Central memory CD8-positive, alpha-beta T cell (primary cell): ENCODE results near the gene DMPK.

Experiments
- ATAC-seq: fragments of 150-1000 bp; cut with Tn5 transposase; replicated peaks from 2 replicates; pipeline ENCODE4 v1.10.0; 2022; ENCODE audit warnings: mild to moderate bottlenecking, moderate FRiP score, moderate number of reproducible peaks; ENCODE audit not compliant: poor library complexity, severe bottlenecking; ENCODE audit errors: extremely low read depth
- DNase-seq, 2 donors: peaks; one replicate each; pipeline ENCODE4 v3.0.0; 2021; ENCODE audit warnings: low spot score in 2 of 2
- H3K27ac Mint-ChIP-seq: one replicate; pipeline ENCODE4 v1.8.0; 2022; ENCODE audit warnings: low read depth, mild to moderate bottlenecking, moderate library complexity, mixed read lengths
- H3K27me3 Mint-ChIP-seq: one replicate; pipeline ENCODE4 v1.8.0; 2022; ENCODE audit warnings: mixed read lengths
- H3K36me3 Mint-ChIP-seq: one replicate; pipeline ENCODE4 v1.8.0; 2022; ENCODE audit warnings: mild to moderate bottlenecking, moderate library complexity, mixed read lengths; ENCODE audit not compliant: insufficient read depth
- H3K4me1 Mint-ChIP-seq: one replicate; pipeline ENCODE4 v1.8.0; 2022; ENCODE audit warnings: mixed read lengths
- H3K4me3 Mint-ChIP-seq: one replicate; pipeline ENCODE4 v1.8.0; 2022; ENCODE audit warnings: mild to moderate bottlenecking, moderate library complexity, mixed read lengths
- H3K9me3 Mint-ChIP-seq: one replicate; pipeline ENCODE4 v1.8.0; 2022; ENCODE audit warnings: mixed read lengths

The DMPK gene

DNA sequence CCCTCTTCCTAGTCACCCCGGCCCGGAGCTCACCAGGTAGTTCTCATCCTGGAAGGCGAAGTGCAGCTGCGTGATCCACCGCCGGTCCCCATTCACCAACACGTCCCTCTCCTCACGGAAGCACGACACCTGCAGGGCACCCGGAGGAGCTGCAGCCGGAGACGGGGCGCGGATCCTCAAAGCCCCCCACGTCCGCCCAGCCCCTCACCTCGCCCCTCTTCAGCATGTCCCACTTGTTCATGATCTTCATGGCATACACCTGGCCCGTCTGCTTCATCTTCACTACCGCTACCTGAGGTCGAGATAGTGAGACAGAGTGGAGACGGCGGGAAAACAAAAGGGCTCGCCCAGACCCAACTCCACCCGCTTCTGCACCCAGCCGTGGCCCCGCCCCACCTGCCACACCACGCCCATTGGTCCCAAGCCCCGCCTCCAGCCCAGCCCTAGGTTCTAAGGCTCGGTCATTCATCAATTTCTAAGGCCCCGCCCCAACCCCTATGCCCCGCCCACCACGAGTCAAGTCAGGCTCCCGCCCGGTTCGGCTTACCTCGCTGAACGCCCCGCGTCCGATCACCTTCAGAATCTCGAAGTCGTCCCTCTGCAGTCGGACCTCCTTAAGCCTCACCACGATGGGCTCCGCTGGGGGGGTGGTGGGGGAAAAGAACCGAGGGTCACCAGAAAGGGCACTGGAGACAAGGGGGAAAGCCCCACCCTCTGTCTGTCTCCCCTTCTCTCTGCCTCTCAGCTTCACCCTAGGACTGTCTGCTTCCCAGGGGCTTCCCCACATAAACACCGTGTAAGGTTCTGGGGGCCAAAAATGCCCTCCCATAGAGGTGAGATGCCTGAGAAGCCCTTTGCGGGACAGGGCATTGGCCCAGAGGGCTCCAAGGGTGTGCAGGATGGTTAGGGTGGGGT lies 2.8 kb downstream of the DMPK start:
- ATAC-seq (peak; percentile 79), DNase-seq (peak; percentile 68 to 76)
- Mint-ChIP-seq H3K4me1 (peaks cover 27% of the 10 kb centered on the region), H3K4me3 (peak overlapping the region; percentile 72), H3K27ac (peak overlapping the region; percentile 36), H3K36me3 (peaks cover 7% of the 10 kb centered on the region), H3K27me3 (peaks cover 9% of the 10 kb centered on the region), H3K9me3 (no peaks in the 10 kb centered on the region)

DNA sequence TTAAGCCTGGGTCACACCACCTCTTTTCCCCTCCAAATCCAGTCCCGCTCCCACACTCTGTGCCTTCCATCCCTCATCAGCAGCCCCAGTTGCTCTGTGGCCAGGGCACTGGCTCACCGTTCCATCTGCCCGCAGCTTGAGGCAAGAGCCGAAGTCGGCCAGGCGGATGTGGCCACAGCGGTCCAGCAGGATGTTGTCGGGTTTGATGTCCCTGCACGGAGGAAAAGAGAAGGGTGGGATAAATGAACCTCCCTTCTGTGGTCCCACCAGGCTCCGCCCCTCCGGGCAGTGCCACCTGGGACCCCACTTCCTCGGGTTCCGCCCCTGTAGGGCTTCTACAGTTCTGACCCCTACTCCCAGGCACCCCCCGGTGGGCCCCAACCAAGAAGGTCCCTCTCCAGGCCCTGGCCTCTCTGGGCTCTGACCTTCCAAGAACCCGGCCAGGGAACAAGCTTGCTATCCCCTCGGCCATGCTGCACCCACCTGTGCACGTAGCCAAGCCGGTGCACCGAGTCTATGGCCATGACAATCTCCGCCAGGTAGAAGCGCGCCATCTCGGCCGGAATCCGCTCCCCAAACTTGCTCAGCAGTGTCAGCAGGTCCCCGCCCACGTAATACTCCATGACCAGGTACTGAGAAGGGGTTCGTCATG lies 4.2 kb downstream of the DMPK start:
- Mint-ChIP-seq H3K4me1 (peaks cover 27% of the 10 kb centered on the region), H3K27me3 (peaks cover 9% of the 10 kb centered on the region), H3K4me3 (no peak overlapping the region), H3K36me3 (peaks cover 6% of the 10 kb centered on the region), H3K27ac (no peak overlapping the region), H3K9me3 (no peaks in the 10 kb centered on the region)
- DNase-seq (no peak), ATAC-seq (no peak)

DNA sequence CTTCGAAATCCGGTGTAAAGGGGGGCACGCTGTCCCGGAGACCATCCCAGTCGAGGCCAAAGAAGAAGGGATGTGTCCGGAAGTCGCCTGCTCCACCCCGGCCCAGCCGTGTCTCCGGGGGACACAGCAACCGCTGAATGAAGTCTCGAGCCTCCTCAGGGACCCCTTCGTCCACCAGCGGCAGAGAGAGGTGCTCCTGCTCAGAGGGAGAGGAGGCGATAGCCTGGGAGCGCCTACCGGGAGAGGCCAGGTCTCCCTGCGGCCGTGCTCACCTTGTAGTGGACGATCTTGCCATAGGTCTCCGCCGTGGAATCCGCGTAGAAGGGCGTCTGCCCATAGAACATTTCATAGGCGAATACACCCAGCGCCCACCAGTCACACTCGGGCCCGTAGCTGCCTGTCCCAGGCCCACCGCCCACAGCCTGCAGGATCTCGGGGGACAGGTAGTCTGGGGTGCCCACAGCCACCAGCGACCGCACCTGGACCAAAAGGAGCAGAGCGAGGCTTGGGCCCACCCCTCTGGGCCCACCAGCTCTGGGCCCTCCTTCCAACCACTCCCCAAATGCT lies 4.8 kb downstream of the DMPK start:
- H3K4me1 Mint-ChIP-seq: peaks cover 27% of the 10 kb centered on the region
- no peak overlapping the region for H3K27ac Mint-ChIP-seq
- H3K4me3 Mint-ChIP-seq: no peak overlapping the region
- H3K9me3 Mint-ChIP-seq: no peaks in the 10 kb centered on the region
- no peak for DNase-seq
- peaks cover 9% of the 10 kb centered on the region for H3K27me3 Mint-ChIP-seq
- peaks cover 10% of the 10 kb centered on the region for H3K36me3 Mint-ChIP-seq
- ATAC-seq: no peak

DNA sequence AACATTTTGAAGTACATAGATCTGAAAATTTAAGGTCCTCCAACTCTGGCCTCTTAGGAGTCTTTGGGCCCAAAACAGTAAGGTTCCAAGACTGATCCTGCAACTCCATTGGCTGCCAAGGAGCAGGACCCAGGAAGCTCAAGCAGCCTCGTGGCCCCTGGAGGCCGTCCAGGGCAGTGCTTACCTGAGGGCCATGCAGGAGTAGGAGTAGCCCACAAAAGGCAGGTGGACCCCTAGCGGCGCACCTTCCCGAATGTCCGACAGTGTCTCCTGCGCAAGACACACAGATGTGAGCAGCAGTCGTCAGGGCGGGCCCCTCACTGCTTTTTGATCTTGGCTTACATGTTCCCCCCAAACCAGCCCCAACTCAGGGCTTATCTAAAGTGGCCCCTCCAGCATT lies 7.5 kb downstream of the DMPK start:
- H3K9me3 Mint-ChIP-seq: no peaks in the 10 kb centered on the region
- no peak overlapping the region for H3K4me3 Mint-ChIP-seq
- no peak overlapping the region for H3K27ac Mint-ChIP-seq
- ATAC-seq (no peak), DNase-seq (no peak)
- H3K4me1 Mint-ChIP-seq: peaks cover 29% of the 10 kb centered on the region
- peaks cover 18% of the 10 kb centered on the region for H3K36me3 Mint-ChIP-seq
- peaks cover 9% of the 10 kb centered on the region for H3K27me3 Mint-ChIP-seq

DNA sequence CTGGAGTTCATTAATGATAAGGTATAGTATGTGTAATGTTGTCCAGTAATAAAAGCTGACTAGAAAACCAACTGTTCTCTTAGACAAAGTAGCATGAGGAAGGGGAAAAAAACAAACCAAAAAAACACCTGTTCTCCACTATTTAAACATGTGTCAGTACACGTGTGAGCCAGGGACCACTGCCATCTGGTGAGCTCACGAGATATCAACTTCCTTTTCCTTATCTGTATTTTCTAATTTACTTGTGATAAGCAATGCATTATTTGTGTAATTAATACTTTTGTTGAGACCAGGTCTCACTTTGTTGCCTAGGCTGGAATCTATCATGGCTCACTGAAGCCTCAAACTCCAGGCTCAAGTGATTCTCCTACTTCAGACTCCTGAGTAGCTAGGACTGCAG lies 8.9 kb downstream of the DMPK start:
- H3K4me3 Mint-ChIP-seq: no peak overlapping the region
- peaks cover 24% of the 10 kb centered on the region for H3K4me1 Mint-ChIP-seq
- no peaks in the 10 kb centered on the region for H3K27me3 Mint-ChIP-seq
- H3K9me3 Mint-ChIP-seq: no peaks in the 10 kb centered on the region
- peaks cover 28% of the 10 kb centered on the region for H3K36me3 Mint-ChIP-seq
- no peak for ATAC-seq
- DNase-seq: no peak
- no peak overlapping the region for H3K27ac Mint-ChIP-seq

DNA sequence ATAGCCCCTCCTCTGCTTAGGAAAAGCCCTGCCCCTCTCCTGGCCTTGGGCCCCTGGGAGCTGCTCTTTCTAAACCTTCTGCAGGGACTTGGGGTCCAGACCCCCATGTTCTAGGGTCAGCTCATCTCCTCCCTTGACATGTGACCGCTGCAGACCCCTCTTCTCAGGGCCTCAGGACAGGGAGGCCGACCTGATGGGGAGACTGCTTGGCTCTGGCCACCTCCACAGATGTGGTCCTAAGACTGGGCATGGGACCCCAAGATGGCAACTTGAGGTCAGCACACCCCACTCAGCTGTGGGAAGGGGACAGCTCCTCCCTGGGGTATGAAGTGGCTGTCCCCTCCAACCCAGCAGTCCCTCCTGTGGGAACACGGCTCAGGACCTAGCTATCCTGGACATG lies 9.4 kb downstream of the DMPK start:
- no peak overlapping the region for H3K4me3 Mint-ChIP-seq
- H3K4me1 Mint-ChIP-seq: peaks cover 23% of the 10 kb centered on the region
- no peaks in the 10 kb centered on the region for H3K27me3 Mint-ChIP-seq
- no peaks in the 10 kb centered on the region for H3K9me3 Mint-ChIP-seq
- peaks cover 28% of the 10 kb centered on the region for H3K36me3 Mint-ChIP-seq
- ATAC-seq (no peak), DNase-seq (no peak)
- no peak overlapping the region for H3K27ac Mint-ChIP-seq

DNA sequence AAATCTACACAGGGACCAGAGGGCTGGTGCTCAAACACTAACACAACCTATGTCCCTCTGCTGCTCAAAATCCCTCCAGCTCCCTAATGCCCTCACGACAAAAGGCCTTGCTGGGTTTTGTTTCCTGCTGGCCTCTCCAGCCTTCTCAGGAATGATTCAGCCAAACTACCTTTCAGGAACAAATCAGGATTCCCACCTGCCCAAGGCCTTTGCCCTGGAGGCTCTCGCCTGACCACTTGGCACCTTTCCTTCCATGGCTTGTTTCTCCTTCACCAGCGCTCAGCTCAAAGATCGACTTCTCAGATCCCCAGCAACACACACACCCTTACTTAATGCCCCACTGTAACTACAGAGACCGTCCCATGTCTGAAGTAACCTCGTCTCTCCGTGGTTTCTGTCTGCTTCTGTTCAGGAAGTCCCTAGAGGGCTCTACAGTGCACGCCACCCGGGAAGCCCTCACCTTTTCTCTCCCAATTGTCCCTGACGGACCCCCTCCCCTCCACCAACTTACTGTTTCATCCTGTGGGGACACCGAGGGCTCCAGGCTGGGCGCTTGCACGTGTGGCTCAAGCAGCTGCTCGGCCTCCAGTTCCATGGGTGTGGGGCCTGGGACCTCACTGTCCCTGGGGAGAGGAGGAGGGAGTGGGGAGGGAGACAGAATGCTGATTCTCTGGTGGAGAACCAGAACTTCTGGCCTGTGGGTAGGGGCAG lies 10.0 kb downstream of the DMPK start:
- Mint-ChIP-seq H3K4me1 (peaks cover 23% of the 10 kb centered on the region), H3K27me3 (no peaks in the 10 kb centered on the region), H3K4me3 (no peak overlapping the region), H3K27ac (peak overlapping the region; percentile 48), H3K9me3 (no peaks in the 10 kb centered on the region), H3K36me3 (peaks cover 29% of the 10 kb centered on the region)
- DNase-seq (no peak), ATAC-seq (no peak)

DNA sequence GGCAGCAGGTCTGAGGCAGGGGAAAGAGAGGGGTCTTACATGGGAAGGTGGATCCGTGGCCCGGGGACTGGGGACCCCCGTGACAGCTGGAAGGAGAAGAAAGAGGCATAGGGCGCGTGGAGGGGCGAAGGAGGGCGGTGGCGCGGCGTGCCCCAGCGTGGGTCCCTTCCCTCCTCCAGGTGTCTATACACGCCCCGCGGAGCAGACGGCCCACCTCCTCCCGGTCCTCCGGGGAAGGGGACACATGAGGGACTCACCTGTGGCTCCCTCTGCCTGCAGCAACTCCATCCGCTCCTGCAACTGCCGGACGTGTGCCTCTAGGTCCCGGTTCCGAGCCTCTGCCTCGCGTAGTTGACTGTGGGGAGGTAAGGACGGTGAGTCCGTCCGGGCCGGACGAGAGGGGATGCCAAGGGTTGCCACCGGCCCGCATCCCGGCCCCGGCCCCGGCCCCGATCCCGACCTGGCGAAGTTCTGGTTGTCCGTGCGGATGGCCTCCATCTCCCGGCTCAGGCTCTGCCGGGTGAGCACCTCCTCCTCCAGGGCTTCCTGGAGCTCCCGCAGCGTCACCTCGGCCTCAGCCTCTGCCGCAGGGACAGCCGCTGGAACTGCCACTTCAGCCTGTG lies 10.9 kb downstream of the DMPK start:
- DNase-seq (no peak), ATAC-seq (no peak)
- H3K4me3 Mint-ChIP-seq: peak overlapping the region; percentile 86
- H3K27ac Mint-ChIP-seq: no peak overlapping the region
- H3K36me3 Mint-ChIP-seq: peaks cover 31% of the 10 kb centered on the region
- peaks cover 23% of the 10 kb centered on the region for H3K4me1 Mint-ChIP-seq
- H3K27me3 Mint-ChIP-seq: no peaks in the 10 kb centered on the region
- no peaks in the 10 kb centered on the region for H3K9me3 Mint-ChIP-seq

DNA sequence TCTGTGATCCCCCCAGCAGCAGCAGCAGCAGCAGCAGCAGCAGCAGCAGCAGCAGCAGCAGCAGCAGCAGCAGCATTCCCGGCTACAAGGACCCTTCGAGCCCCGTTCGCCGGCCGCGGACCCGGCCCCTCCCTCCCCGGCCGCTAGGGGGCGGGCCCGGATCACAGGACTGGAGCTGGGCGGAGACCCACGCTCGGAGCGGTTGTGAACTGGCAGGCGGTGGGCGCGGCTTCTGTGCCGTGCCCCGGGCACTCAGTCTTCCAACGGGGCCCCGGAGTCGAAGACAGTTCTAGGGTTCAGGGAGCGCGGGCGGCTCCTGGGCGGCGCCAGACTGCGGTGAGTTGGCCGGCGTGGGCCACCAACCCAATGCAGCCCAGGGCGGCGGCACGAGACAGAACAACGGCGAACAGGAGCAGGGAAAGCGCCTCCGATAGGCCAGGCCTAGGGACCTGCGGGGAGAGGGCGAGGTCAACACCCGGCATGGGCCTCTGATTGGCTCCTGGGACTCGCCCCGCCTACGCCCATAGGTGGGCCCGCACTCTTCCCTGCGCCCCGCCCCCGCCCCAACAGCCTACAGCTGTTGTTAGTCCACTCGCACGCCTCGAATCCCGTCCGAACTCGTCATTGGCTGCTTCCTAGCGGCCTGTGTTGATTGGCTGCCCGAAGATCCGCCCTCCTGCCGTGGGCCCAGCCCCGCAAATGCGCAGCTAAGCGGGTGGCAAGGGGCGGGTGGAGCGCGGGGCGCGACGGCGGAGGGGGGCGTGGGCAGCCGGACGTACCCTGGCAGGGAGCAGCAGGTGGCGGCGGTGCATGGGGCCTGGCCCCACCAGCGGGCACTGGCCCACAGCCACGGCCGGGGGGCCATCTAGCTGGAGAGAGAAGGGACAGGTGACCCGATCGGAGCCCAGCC lies 11.8 kb downstream of the DMPK start:
- Mint-ChIP-seq H3K27ac (peak overlapping the region; percentile 79), H3K4me1 (peaks cover 23% of the 10 kb centered on the region), H3K36me3 (peaks cover 31% of the 10 kb centered on the region), H3K4me3 (peak overlapping the region; percentile 86), H3K9me3 (no peaks in the 10 kb centered on the region), H3K27me3 (no peaks in the 10 kb centered on the region)
- ATAC-seq (peak; percentile 75), DNase-seq (peak; percentile 85 to 87)

DNA sequence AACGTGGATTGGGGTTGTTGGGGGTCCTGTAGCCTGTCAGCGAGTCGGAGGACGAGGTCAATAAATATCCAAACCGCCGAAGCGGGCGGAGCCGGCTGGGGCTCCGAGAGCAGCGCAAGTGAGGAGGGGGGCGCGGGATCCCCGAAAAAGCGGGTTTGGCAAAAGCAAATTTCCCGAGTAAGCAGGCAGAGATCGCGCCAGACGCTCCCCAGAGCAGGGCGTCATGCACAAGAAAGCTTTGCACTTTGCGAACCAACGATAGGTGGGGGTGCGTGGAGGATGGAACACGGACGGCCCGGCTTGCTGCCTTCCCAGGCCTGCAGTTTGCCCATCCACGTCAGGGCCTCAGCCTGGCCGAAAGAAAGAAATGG lies 12.5 kb downstream of the DMPK start:
- H3K4me3 Mint-ChIP-seq: peak overlapping the region; percentile 86
- ATAC-seq (peak; percentile 68), DNase-seq (peak; percentile 62 to 71)
- peaks cover 4% of the 10 kb centered on the region for H3K27me3 Mint-ChIP-seq
- H3K4me1 Mint-ChIP-seq: peaks cover 23% of the 10 kb centered on the region
- peak overlapping the region; percentile 79 for H3K27ac Mint-ChIP-seq
- H3K9me3 Mint-ChIP-seq: no peaks in the 10 kb centered on the region
- H3K36me3 Mint-ChIP-seq: peaks cover 30% of the 10 kb centered on the region

DNA sequence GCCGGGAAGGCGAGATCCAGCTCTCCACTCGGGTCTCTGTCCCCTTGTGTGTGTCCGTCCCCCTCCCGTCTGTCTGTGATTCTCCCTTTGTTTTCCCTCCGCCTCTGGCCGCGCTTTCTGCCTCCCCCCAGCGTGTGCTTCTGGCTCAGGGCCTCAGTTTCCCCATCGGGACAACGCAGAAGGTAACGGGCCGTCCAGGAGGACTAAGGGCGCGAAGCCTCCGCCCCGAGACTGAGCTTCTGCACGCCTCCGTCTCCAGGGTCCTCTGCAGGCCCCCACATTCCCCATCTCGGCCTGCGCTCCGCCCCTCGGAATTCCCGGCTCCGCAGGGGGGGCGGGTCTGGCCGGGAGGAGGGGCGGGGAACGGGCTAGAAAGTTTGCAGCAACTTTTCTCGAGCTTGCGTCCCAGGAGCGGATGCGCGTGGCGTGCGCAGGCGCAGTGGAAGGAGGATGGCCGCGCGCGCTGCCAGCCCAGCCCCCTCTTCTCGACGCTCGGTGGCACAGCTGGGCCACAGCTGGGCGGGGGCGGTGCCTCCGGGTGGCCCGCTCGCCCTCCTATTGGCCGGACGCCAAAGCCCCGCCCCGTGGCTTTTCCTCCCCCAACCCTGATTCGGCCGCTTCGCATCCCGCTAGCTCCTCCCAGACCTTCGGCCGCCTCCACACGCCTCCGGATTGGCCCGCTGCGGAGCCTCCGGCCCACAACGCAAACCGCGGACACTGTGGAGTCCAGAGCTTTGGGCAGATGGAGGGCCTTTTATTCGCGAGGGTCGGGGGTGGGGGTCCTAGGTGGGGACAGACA lies 13.1 kb downstream of the DMPK start, which contains the start of gene SIX5:
SIX5 (minus strand) TSS at position 269 of the 799 bp plus-strand sequence. CDS start 408 bp downstream, outside the sequence.
- no peaks in the 10 kb centered on the region for H3K9me3 Mint-ChIP-seq
- H3K36me3 Mint-ChIP-seq: peaks cover 31% of the 10 kb centered on the region
- H3K4me3 Mint-ChIP-seq: peak within 1 kb of the TSS; percentile 86
- ATAC-seq: peak; percentile 57
- peak within 1 kb of the TSS; percentile 79 for H3K27ac Mint-ChIP-seq
- peak; percentile 90 to 92 for DNase-seq
- peaks cover 8% of the 10 kb centered on the region for H3K27me3 Mint-ChIP-seq
- H3K4me1 Mint-ChIP-seq: peaks cover 23% of the 10 kb centered on the region
